ENCODE measurements around the gene TAP1.

TAP1 gene

DNA sequence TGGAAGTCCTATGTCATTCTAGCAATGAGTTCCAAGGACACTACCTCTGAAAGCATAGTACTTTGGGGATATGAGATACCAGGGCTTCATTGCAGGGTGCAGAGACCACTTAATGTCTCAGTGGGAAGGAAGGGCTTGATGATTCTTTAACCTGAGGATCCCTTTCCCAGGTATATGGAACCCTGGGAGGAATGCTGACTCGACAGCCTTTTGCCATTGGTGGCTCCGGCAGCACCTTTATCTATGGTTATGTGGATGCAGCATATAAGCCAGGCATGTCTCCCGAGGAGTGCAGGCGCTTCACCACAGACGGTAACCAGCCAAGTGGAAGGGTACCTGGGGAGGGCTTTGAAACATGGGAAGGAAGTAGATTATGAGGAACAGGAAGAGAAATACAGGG is 4.7 kb upstream of the TAP1 start:
- no peak for DNase-seq

DNA sequence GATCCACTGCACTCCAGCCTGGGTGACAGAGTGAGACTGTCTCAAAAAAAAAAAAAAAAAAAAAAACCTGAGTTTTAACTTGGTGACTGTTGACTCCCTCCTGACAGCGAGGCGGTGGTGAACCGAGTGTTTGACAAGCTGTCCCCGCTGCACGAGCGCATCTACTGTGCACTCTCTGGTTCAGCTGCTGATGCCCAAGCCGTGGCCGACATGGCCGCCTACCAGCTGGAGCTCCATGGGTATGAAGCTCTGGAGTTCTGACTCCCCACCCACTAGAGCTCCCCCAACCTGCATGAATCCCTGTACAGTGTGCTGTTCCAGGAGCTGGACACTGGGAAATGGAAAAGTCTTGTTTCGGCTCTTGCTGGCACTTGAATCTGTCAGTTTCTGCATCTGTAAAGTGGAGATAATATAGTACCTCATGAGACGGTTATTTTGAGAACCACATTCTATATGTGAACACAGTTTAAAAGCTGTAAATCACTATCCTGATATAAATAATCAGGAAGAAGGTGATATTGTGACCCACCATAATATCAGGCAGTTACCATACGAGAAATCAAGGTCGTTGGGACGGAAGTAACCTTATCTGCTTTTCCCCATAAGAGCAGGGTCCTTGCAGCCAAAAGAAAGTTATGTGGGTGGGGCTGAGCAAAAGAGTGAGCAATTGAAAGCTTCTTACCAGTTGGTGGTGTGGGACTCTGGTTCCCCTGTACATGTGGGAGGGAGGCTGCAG is 3.8 kb upstream of the TAP1 start:
- DNase-seq, result no peak

GRCh38 chr6:32855467-32856174 is 2.1 kb upstream of the TAP1 start:
- DNase-seq, result no peak

GRCh38 chr6:32854376-32855178 is 1.1 kb upstream of the TAP1 start:
- no peak for DNase-seq

GRCh38 chr6:32852844-32853540 is 512 bp downstream of the TAP1 start:
- DNase-seq, result peak; percentile 38

DNA sequence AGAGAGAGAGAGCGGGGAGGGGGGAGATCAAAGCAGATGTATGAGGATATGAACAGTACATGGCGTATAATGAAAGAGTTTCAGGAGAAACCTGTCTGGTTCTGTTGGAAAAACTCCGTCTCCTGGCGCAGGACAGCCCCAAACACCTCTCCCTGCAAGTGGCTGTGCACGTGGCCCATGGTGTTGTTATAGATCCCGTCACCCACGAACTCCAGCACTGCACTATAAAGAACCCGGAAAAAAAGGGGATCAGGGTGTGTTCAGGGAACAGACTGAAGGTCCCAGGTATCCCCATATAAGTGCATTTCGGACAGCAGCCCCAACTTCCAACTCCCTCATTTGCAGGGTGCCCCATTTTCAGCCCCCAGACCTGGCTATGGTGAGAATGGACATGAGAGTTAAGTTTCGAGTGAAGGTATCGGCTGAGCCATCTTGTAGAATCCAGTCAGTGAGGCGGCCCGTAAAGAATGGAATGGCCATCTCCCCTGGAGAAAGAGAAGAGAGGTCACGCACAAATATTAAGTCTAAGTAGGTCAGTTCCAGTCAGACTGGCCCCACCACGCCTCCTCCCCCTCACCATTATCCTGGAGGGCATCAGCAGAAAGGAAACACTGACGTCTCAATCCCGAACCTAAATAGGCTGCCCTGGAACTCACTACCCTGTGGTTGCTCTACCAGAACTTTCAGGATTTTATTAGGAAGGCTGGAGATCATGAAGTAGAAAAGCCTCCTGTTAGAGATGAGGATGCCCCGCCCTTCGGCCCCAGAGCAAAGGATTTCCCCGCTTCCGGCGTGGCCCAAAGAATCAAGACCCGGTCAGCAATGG is 1.3 kb downstream of the TAP1 start:
- no peak for DNase-seq

DNA sequence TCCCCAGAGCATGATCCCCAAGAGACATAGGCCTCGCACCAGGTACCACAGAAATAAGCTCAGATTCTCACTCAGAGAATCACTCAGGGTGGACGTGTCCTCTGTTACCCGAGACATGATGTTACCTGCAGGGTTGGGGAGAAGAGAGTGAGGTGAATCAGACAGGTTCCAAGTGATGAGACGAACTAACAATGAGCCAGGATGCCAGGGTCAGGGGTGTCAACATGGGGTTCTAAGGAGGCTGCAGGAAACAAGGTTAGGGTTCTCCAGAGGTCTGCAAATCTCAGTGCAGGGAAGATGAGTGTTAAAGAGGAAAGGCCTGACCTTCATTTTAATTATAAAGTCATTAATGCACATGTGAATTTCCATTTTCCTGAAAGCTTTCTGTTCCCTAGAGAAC is 2.5 kb downstream of the TAP1 start:
- DNase-seq, result no peak

DNA sequence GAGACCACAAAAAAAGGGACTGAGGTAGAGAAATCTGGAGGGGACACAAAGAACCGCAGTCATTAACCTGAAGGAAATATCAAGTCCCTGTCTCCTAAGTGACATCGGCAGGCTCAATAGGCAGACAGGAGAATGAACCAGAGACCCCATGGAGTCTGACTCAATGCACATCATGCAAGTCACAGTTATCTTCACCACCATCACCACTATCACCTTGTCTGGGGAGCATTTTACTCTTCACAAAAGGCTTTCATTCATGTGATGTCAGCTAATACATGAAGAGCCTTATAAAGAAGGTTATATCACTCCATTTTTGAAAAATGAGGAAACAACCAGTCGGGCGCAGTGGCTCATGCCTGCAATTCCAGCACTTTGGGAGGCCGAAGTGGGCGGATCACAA is 4.4 kb downstream of the TAP1 start:
- no peak for DNase-seq

GRCh38 chr6:32847795-32848194 is 5.7 kb downstream of the TAP1 start:
- DNase-seq, result no peak

GRCh38 chr6:32847004-32847403 is 6.5 kb downstream of the TAP1 start:
- DNase-seq, result no peak

DNA sequence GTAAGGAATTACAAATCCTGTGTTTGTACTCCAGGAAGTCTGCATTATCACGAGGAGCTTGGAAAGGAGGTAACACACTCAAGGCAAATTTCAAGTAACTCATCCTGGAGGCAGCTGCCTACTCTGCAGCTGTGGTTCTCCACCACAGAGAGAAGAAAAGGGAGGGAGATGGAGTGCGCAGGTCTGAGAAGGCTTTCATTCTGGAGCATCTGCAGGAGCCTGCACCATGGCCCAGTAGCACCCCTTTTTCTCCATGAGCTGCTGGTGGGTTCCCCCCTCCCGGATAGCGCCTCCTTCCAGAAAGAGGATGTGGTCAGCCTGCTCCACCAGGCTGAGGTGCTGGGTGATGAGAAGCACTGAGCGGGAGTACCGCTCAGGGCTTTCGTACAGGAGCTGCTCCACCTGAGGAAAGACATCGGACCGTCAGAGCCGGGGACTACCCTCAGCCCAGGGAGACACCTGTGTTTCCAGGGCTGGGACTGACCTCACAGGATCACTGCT is 8.1 kb downstream of the TAP1 start:
- DNase-seq, result no peak

DNA sequence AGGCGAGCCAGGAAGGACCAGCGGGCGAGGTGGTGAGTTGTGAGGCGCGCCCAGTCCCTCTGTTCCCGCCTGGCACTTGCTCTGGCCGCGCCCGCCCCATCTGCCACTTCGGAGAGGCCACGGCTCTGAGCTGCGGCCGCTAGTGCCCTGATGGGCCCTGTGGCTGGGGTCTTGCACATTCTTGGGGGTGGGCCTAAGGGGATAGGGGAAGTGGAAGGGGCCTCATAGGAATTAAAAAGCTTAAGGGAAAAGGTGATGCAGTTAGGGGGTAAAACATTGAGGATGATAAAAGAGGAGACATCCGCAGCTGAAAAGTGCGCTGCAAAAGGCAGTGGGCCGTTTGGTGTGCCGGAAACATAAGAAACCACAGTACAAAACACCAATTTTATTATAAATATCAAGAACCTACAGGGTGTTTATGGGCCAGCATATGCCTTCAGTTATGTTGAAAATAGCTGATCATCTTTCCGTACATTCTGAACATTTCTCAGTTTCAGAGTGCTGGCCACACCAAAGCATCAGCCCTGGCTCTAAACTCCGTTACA is 8.6 kb downstream of the TAP1 start:
- DNase-seq, result no peak

- DNase-seq, result peak; percentile 95
These were observed 9.3 kb downstream of the TAP1 start, which contains the start of gene PSMB8 for GRCh38 chr6:32843979-32844838. Gene PSMB8, minus strand, starts transcription at chr6:32844047. Its CDS starts 51 bp downstream, at chr6:32843996.

DNA sequence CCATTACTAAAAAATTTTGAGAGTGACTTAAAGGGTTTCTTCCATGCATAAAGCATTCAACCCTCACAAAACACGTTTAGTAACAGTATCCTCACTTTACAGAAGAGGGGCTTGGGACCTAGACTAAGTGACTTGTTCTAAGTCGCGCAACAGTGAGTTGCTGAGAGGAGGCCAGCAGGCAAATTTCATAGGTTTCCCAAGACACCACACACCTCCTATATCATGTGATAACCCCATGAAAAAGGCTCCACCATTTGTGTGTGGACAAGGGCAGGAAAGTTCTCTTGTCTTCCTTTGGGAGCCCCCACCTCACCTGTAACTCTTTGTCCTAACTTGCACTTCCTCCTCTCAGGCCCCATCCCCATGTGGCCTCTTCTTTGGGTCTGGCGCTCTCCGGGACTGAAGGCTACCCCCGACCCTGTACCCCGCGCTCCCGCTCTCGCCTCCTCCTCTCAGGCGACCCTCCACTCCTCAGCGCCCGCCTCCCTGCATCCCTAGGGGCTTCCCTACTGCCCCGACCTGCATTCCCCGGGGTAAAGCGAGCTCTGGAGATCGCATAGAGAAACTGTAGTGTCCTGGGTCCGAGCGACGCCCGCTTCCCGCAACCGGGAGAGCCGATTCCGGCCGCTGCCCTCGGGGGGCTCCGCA is 10.0 kb downstream of the TAP1 start:
- peak; percentile 5 for DNase-seq

DNA sequence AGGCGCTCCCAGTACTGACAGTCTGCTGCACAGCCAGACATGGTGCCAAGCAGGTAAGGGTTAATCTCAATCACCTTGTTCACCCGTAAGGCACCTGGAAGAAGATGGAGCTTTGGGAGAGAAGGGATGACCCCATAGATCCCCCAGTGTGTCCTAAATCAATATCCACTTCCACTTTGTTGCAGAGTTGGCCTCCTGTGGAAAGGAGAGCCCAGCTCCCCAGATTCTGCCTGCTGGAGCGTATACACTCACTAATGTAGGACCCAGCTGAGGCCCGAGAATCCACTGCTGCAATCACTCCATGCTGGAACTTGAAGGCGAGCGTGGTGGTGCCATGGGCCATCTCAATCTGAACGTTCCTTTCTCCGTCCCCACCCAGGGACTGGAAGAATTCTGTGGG is 10.8 kb downstream of the TAP1 start:
- DNase-seq, result no peak

DNA sequence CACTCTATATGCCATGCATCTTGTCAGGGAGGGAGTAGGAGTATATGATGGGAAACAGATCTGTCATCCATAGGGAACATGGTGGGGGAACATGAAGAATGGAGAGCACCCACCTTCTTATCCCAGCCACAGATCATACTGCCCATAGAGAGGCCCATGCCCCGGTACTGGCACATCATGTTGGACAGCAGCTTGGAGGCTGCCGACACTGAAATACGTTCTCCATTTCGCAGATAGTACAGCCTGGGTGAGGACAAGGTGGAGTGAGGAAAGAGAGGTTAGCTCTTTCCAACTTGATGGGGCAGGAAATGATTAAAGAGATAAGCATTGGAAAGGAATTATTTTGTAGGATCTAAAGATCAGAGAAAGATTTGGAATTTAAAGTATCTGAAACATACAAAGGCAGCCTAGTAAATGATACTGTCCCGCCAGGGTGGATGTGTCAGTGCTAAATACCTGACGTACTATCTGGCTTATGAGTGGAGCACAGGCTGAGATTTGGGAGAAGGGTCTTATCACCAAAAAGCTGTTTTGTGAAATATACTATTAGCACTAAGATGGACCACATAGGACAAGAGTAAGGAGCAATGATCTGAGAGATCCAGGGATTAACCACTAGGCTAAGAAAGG is 11.4 kb downstream of the TAP1 start:
- DNase-seq, result no peak

DNA sequence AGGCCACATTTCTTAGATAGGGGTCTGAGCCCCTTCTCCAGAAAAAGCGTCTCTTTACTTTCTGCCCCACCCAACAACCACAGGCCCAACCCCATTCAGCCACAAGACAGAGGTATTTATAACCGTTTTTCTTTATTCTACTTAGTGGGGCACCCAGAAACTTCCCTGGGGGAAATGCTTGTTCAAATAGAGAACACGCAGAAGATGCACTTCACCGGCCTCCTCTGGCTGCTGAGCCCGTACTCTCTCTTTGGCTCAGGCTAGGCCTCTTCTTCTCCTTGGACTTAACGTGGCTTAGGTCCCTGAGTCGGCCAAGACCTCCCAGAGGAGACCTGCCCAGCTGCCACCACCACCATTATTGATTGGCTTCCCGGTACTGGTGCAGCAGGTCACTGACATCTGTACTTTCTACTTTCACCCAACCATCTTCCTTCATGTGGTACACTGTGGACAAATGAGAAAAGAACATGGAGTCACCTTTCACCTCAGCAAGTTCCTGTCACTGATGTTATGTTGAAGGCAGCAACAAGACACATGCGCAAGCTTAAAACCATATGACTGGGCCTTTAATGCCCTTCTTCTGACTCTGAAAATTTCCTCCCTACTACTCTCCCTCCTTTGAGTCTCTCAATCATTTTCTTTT is 12.8 kb downstream of the TAP1 start:
- DNase-seq, result no peak

GRCh38 chr6:32839356-32839755 is 14.1 kb downstream of the TAP1 start:
- DNase-seq, result no peak
